GM18951 (cell line): Measurements from ENCODE around the gene DPF1.

Experiments used
- POLR2A ChIP-seq: IDR thresholded peaks from 4 replicates; pipeline ENCODE4 v1.6.1; 2011; ENCODE audit warnings: mild to moderate bottlenecking; ENCODE audit not compliant: insufficient read length, insufficient read depth; ENCODE audit errors: extremely low read depth
- in situ Hi-C: fragments of 300-500 bp; cut with MboI; formaldehyde crosslinking; loops from one replicate; pipeline ENCODE4 v1.12.0; 2022; ENCODE audit warnings: low sequenced_read_pairs, mixed read lengths, inconsistent platforms; ENCODE audit not compliant: unreplicated experiment

DPF1 gene

DNA sequence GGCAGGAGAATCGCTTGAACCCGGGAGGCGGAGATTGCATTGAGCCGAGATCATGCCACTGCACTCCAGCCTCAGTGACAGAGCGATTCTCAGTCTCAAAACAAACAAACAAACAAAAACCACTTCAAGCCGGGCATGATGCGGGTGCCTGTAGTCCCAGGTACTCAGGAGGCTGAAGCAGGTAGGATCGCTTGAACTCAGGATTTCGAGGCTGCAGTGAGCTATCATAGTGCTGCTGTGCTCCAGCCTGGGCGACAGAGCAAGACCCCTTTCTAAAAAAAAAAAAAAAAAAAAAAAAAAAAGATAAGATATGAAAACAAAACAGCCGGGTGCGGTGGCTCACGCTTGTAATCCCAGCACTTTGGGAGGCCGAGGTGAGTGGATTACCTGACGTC lies 19.3 kb upstream of the DPF1 start:
- in situ Hi-C loops: loop anchor here (25.0 kb wide), 1 partner anchor 356 kb away; no protein-coding TSS in a partner anchor
- TF ChIP-seq POLR2A: no peak

DNA sequence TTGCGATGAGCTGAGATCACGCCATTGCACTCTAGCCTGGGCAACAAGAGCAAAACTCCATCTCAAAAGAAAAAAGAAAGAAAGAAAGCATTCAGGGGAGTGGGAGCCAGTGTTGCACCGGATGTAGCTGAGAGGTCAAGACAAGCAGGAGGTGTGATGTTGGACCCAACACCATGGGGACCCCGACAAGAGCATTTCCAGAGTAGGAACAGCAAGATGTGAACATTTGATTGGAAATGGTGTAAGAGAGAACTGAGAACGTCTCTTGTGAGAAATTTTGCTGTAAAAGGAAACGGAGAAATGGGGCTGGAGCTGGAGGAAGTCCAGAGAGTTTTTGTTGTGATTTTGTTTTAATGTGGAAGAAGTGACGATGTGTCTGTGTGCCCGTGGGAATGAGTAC lies 15.8 kb upstream of the DPF1 start:
- TF ChIP-seq POLR2A: no peak
- in situ Hi-C loops: loop anchor here (10.0 to 25.0 kb wide), 2 partner anchors 115 to 353 kb away; no protein-coding TSS in a partner anchor

DNA sequence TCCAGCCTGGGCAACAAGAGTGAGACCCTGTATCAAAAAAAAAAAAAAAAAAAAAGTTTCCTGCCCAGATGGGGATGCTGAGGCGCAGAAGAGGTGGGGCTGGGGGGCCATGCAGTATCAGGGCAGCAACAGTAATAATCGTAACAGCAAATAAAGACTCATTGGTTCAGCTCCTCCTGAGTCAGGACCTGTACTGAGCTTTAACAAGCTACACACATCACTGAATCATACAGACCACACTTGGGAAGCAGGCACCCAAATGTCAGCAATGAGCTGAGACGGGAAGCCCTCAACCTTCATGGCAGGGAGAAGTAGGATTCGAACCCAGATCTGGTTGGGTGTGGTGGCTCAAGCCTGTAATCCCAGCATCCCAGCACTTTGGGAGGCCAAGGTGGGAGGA lies 10.6 kb upstream of the DPF1 start:
- in situ Hi-C loops: loop anchor here (5.0 to 25.0 kb wide), 3 partner anchors 93 to 347 kb away; no protein-coding TSS in a partner anchor
- no peak for TF ChIP-seq POLR2A

DNA sequence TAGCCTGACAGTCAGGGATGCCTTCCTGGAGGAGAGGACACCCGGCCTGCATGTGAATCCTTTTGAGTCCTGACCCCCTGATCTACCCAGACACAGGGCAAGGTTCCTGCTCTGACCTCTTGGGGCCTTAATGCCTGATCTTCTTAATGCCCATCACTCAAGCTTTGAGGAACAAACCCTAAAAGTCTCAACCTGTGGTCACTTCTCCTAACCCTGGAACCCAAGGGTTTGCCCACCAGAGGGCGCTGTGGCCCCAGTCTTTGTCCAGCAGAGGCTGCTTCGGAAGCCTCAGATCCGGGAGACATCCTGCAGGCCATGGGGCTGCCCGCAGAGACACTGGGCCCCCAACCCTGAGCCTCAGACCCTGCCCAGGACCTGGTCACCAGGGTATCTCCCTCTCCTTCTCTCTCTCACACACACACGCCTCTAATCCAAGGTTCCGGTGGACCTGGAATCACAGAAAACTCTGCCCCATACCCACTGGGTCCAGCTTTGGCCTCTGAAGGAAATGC lies 9.8 kb upstream of the DPF1 start:
- in situ Hi-C loops: loop anchor here (5.0 to 25.0 kb wide), 3 partner anchors 94 to 346 kb away; no protein-coding TSS in a partner anchor
- no peak for TF ChIP-seq POLR2A

DNA sequence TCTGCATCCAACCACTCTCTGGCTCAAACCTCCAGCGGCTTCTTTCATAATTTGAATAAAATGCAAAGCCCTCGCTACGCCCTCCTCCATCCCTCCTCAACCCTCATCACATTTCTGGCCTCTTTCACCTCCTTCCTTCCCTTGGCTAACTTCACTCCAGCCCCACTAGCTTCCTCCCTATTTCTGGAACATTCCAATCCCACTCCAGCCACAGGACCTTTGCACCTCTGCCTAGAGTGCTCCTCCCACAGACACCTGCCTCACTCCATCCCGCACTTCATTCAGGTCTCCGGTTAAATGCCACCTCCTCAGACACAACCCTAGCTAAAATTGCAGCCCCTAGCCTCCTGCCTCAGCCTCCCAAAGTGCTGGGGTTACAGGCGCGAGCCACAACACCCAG lies 7.9 kb upstream of the DPF1 start:
- TF ChIP-seq POLR2A: no peak
- in situ Hi-C loops: loop anchor here (5.0 to 25.0 kb wide), 3 partner anchors 95 to 345 kb away; no protein-coding TSS in a partner anchor

DNA sequence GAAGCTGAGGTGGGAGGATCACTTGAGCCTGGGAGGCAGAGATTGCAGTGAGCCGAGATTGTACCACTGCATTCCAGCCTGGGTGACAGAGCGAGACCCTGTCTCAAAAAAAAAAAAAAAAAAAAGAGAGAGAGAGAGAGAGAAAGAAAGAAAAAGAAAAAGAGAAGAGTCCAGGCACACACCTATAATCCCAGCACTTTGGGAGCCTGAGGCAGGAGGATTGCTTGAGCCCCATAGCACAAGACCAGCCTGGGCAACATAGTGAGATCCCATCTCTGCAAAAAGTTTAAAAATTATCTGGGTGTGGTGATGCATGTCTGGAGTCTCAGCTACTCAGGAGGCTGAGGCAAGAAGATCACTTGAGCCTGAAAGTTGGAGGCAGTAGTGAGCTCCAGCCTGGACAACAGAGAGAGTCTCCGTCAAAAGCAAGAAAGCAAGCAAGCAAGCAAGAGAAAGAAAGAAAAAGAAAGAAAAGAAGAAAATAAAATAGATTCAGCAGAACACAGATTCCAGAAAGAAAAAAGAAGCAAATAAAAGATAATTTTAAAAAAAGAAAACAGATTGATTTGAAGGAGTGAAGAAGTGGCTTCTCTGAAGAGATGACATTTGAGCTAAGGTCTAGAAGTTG lies 6.6 kb upstream of the DPF1 start:
- in situ Hi-C loops: loop anchor here (5.0 to 25.0 kb wide), 3 partner anchors 97 to 343 kb away; no protein-coding TSS in a partner anchor

DNA sequence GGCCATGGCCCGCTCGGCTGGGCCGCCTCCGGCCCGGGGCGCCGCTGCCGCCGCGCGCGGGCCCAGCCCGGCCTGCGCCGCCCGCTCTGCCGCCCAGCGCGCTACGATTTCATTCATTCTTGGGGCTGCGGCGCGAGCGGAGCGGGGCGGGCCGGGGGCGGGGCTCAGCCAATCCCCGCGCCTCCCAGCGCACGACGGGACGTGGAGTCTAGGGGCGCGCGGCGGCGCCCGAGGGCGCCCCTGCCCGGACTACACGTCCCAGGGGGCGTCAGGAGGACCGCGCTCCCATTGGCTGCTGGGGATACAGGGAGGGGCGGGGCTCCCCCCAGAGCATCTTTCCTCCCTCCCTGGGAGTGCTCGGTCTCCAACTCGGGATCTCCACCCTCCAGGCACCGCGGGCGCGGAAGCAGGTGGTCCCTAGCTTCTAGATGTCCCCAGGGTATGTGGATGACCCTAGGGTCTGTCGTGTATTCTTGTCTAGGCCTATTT lies 5.6 kb upstream of the DPF1 start:
- in situ Hi-C loops: loop anchor here (5.0 to 25.0 kb wide), 3 partner anchors 98 to 342 kb away; no protein-coding TSS in a partner anchor
- TF ChIP-seq POLR2A: no peak

DNA sequence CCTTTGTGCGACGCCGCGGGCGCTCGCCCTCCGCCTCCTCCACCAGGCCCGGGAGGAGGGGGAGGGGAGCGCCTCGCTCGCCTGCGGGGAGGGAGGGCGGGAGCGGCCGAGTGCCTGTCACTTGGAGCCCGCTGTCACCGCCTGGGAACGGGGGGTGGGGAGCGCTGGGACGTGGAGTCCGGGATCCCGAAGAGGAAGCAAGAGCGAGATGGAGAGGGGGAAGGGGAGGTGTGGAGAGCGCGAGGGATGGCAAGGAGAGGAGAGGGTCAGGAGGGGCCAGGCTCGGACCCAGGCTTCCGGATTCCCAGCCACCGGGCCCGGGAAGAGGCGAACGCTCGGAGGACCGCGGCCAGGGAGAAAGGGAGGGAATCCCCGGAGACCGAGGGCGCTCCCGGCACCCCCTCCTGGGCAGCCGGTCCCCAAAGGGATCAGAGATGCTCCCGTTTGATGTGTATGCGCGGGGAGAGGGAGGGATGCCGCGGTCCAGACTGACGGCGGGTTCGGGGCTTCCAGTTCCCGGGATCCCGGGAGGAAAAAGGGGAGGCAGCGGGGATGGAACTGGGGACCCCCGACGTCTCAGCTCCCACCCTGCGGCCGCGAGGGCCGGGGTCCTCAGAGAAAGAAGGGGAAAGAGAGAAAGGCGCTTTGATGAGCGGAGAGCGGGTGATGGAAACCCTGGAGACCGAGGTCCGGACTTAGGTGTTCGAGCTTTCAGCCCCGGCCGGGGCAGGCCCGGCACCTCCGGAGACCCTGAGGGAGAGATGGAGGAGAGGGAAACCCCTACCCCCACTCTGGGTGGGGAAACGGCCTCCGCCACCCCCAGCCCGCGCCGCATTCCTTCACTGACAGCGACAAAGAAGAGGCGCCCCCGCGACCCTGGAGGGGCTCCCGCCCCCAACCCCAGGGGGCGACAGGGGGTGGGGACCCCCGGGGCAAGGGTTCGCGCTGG lies 4.7 kb upstream of the DPF1 start:
- no peak for TF ChIP-seq POLR2A
- in situ Hi-C loops: loop anchor here (25.0 kb wide), 1 partner anchor 341 kb away; no protein-coding TSS in a partner anchor

DNA sequence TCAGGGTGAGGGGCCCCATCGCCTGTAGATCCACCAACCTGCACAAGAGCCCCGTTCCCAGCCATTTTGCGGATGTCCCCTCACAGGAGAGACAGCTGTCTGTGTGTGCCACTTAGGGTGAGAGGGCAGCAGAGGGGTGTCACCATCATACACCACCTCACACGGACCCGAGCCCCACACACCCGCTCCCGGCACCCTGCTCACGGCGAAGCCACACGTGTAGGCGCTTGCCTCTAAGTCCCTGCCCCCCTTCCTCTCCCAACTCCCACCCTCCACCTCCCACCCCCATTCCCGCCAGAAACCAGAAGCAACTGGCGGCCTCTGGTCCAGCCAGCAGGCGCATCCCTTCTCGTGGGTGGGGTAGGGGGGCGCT lies 4.0 kb upstream of the DPF1 start:
- in situ Hi-C loops: loop anchor here (25.0 kb wide), 1 partner anchor 341 kb away; no protein-coding TSS in a partner anchor
- TF ChIP-seq POLR2A: no peak

DNA sequence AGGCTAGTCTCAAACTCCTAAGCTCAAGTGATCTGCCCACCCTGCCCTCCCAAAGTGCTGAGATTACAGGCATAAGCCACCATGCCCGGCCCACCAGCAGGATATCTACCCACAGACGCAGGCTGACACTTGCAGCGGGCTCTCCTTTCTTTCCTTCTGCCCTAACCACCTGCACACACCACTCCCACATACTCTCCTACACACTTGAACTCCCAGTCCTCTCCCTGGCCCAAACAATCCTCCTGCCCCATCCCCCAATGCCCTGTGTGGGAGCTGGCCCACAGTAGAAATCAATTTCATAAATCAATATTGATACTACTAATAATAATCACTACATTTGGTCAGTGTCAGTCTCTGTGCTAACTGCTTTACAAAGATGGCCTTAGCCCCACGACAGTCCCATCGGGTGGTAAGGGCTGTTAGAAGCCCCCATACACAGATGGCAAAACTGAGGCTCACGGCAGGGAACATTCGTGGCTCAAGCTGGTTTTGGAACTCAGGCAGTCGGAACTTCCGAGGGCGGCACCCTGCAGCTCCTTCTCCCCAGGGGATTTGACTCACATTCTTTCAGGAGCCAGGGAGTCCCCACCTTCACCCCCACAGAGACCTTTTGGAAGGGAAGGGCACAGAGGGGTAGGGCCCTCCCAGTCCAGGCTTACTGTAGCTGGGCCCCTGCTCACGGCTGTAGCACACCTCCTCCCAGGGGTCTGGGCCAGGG lies 3.4 kb upstream of the DPF1 start:
- in situ Hi-C loops: loop anchor here (25.0 kb wide), 1 partner anchor 340 kb away; no protein-coding TSS in a partner anchor

DNA sequence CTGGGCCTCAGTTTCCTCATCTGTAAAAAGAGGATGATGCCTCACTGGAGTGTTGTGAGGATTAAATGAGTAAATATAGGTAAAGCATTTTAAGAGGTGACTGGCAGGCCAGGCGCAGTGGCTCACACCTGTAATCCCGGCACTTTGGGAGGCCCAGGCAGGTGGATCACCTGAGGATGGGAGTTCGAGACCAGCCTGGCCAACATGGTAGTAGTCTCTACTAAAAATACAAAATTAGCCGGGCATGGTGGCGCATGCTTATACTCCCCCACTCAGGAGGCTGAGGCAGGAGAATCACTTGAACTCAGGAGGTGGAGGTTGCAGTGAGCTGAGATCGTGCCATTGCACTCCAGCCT lies 819 bp upstream of the DPF1 start:
- in situ Hi-C loops: loop anchor here (25.0 kb wide), 1 partner anchor 338 kb away; no protein-coding TSS in a partner anchor

More for the DNA sequence above, 3.4 kb upstream of the DPF1 start:
- no peak for TF ChIP-seq POLR2A

DNA sequence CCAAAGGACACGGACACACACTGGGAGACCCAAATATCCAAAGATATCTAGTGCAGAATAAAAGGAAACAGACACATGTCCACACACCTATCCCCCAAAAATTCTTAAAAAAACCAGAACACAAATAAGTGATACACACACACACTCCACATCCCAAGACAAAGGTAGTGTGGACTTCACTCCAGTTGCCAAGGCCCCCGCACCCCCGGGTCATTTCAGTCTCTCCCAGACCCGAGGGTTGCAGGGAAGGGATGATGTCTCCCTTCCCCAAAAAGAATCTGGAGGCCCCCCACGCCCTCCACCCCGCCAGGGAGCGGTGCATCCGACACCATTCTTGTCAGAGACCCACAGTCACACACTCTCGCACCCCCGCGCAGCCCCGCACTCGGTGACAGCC lies 407 bp downstream of the DPF1 start:
- no peak for TF ChIP-seq POLR2A
- in situ Hi-C loops: no loop called here

DNA sequence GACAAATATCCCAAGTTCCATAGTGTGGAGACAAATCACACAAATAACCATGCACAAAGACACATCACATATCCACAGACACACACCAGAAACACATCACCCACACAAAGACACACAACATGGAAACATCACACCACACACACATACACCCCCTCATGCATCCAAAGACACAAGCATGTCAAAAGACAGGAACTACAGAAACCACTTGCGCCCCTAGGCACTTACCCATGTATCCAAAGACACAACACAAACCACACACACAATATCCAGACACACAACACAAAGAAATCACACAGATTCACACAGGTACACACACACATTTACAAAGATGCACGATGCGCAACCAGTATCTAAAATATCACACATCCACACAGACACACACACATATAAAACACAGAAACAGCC lies 901 bp downstream of the DPF1 start:
- in situ Hi-C loops: no loop called here
- TF ChIP-seq POLR2A: no peak
